H1 (cell line): ENCODE data around the gene HOTAIR. TPM values are rescaled to one million over a fixed set of nuclear protein-coding genes. Genes with fewer than 3 reads are reported as not detected.

Experiments
- CTCF ChIA-PET: fragments of 300-600 bp; sonication (Branson Sonifier 250); formaldehyde crosslinking; loops from one replicate; lab custom pipeline; 2021; ENCODE audit not compliant: partially characterized antibody; lab: Charles Lee
- POLR2A ChIA-PET: fragments of 300-600 bp; sonication (Branson Sonifier 250); formaldehyde crosslinking; loops from one replicate; lab custom pipeline; 2021; ENCODE audit warnings: inconsistent platforms; ENCODE audit not compliant: partially characterized antibody; lab: Charles Lee
- DNase-seq, 2 experiments: peaks; one replicate each; pipeline versions ENCODE4 v3.0.0 to v3.0.0-alpha.2; 2010 to 2022; ENCODE audit warnings: low spot score in 2 of 2, low read depth in 1 of 2, mixed read lengths in 1 of 2
- FAIRE-seq: peaks from 2 replicates; lab custom pipeline; 2011; peaks lifted over from hg19 to GRCh38; lab: Jason Lieb, UNC
- H2AFZ ChIP-seq: 2 replicates; pipeline ENCODE4 v1.8.1; 2012; ENCODE audit warnings: low read length, inconsistent platforms
- H2AK5ac ChIP-seq: 2 replicates; pipeline ENCODE4 v1.6.1; 2013; ENCODE audit warnings: low read depth, low read length
- H2BK120ac ChIP-seq: replicated peaks from 2 replicates; pipeline ENCODE3; 2013; ENCODE audit warnings: low read depth, low read length, inconsistent platforms
- H2BK12ac ChIP-seq: 2 replicates; pipeline ENCODE4 v1.6.1; 2013; ENCODE audit warnings: low read depth, low read length
- H2BK15ac ChIP-seq: 2 replicates; pipeline ENCODE4 v1.6.1; 2013; ENCODE audit warnings: low read length
- H2BK20ac ChIP-seq: 2 replicates; pipeline ENCODE4 v1.6.1; 2013; ENCODE audit warnings: low read length
- H2BK5ac ChIP-seq: 2 replicates; pipeline ENCODE4 v1.6.1; 2013; ENCODE audit warnings: low read depth, low read length
- H3K14ac ChIP-seq: 2 replicates; pipeline ENCODE4 v1.6.1; 2013; ENCODE audit warnings: inconsistent platforms; ENCODE audit not compliant: insufficient read length
- H3K18ac ChIP-seq: 2 replicates; pipeline ENCODE4 v1.6.1; 2013; ENCODE audit warnings: low read length; ENCODE audit errors: extremely low read depth
- H3K23ac ChIP-seq: 2 replicates; pipeline ENCODE4 v1.6.1; 2013; ENCODE audit warnings: inconsistent platforms; ENCODE audit not compliant: insufficient read length
- H3K23me2 ChIP-seq: 2 replicates; pipeline ENCODE4 v1.6.1; 2013; ENCODE audit warnings: low read depth, low read length
- H3K27ac ChIP-seq: 2 replicates; pipeline ENCODE4 v1.6.1; 2011; ENCODE audit warnings: low read depth, low read length, inconsistent platforms
- H3K27me3 ChIP-seq, 4 experiments: replicated peaks in 1 of 4; 1 replicate in 1 of 4; 2 replicates in 3 of 4; pipeline versions ENCODE4 v1.6.1 to v1.8.1; 2011 to 2013; ENCODE audit warnings: low read length in 3 of 4, mild to moderate bottlenecking in 3 of 4, inconsistent platforms in 2 of 4, mixed read lengths in 2 of 4, moderate library complexity in 1 of 4; ENCODE audit not compliant: control insufficient read depth in 3 of 4, insufficient read depth in 3 of 4; ENCODE audit errors: extremely low read depth in 1 of 4
- H3K36me3 ChIP-seq, 4 experiments: 2 replicates each; pipeline versions ENCODE4 v1.6.1 to v1.8.1; 2011 to 2013; ENCODE audit warnings: mild to moderate bottlenecking in 4 of 4, low read length in 3 of 4, moderate library complexity in 2 of 4, control low read depth in 1 of 4, inconsistent platforms in 1 of 4; ENCODE audit not compliant: insufficient read depth in 4 of 4, control insufficient read depth in 2 of 4
- H3K4ac ChIP-seq: replicated peaks from 2 replicates; pipeline ENCODE3; 2013; ENCODE audit warnings: low read length, low read depth, mixed read lengths, inconsistent platforms; ENCODE audit not compliant: insufficient read length
- H3K4me1 ChIP-seq, 4 experiments: replicated peaks in 1 of 4; 1 replicate in 1 of 4; 2 replicates in 3 of 4; pipeline versions ENCODE4 v1.6.1 to v1.8.1; 2011 to 2013; ENCODE audit warnings: low read length in 3 of 4, inconsistent platforms in 2 of 4, mixed read lengths in 1 of 4; ENCODE audit not compliant: insufficient read depth in 4 of 4, control insufficient read depth in 3 of 4
- H3K4me2 ChIP-seq, 2 experiments: 2 replicates each; pipeline versions ENCODE4 v1.6.1 to v1.8.1; 2011 to 2013; ENCODE audit warnings: low read depth in 2 of 2, low read length in 2 of 2, control low read depth in 1 of 2, inconsistent platforms in 1 of 2, mild to moderate bottlenecking in 1 of 2; ENCODE audit not compliant: insufficient read depth in 1 of 2
- H3K4me3 ChIP-seq, 4 experiments: fragments of 200-600, 300-600 bp in 1 of 4; sonication (generic), shearing (Covaris generic), sonication (Bioruptor Twin) in 1 of 4; 2 replicates each; pipeline versions ENCODE4 v1.5.1 to v1.8.1; 2011 to 2016; ENCODE audit warnings: low read length in 4 of 4, low read depth in 3 of 4, control low read depth in 2 of 4, inconsistent platforms in 2 of 4, mild to moderate bottlenecking in 2 of 4, mixed read lengths in 1 of 4, moderate library complexity in 1 of 4; ENCODE audit not compliant: insufficient read depth in 2 of 4; ENCODE audit errors: extremely low read depth in 1 of 4
- H3K56ac ChIP-seq: replicated peaks from 2 replicates; pipeline ENCODE3; 2013; ENCODE audit warnings: low read depth, mild to moderate bottlenecking, mixed read lengths, low read length, inconsistent platforms; ENCODE audit not compliant: insufficient read length
- H3K79me1 ChIP-seq: 2 replicates; pipeline ENCODE4 v1.6.1; 2013; ENCODE audit warnings: low read depth, low read length, control low read depth
- H3K79me2 ChIP-seq, 2 experiments: 2 replicates each; pipeline versions ENCODE4 v1.6.1 to v1.8.1; 2012 to 2013; ENCODE audit warnings: low read length in 2 of 2, mild to moderate bottlenecking in 2 of 2, inconsistent platforms in 1 of 2; ENCODE audit not compliant: insufficient read depth in 2 of 2, control insufficient read depth in 1 of 2
- H3K9ac ChIP-seq, 4 experiments: replicated peaks in 1 of 4; 1 replicate in 1 of 4; 2 replicates in 3 of 4; pipeline versions ENCODE4 v1.6.1 to v1.8.1; 2011 to 2013; ENCODE audit warnings: low read depth in 3 of 4, low read length in 3 of 4, control low read depth in 2 of 4, mild to moderate bottlenecking in 2 of 4, moderate library complexity in 2 of 4, inconsistent platforms in 1 of 4; ENCODE audit errors: extremely low read depth in 1 of 4
- H3K9me3 ChIP-seq, 2 experiments: 2 replicates each; pipeline versions ENCODE4 v1.6.1 to v1.8.1; 2012 to 2013; ENCODE audit warnings: mild to moderate bottlenecking in 2 of 2, moderate library complexity in 2 of 2, control low read depth in 1 of 2, inconsistent platforms in 1 of 2, low read depth in 1 of 2, low read length in 1 of 2, mixed read lengths in 1 of 2; ENCODE audit not compliant: insufficient read depth in 2 of 2
- H4K20me1 ChIP-seq, 2 experiments: replicated peaks in 1 of 2; 2 replicates each; pipeline versions ENCODE3 to v1.8.1; 2011 to 2013; ENCODE audit warnings: inconsistent platforms in 2 of 2, low read length in 2 of 2, mild to moderate bottlenecking in 1 of 2; ENCODE audit not compliant: insufficient read depth in 2 of 2, control insufficient read depth in 1 of 2
- H4K5ac ChIP-seq: 2 replicates; pipeline ENCODE4 v1.6.1; 2013; ENCODE audit warnings: low read length, low read depth, mixed read lengths, inconsistent platforms; ENCODE audit not compliant: insufficient read length
- H4K8ac ChIP-seq: 2 replicates; pipeline ENCODE4 v1.8.0; 2013; ENCODE audit warnings: mild to moderate bottlenecking, moderate library complexity, low read length, inconsistent platforms; ENCODE audit not compliant: insufficient read depth; ENCODE audit errors: extremely low read depth
- H4K91ac ChIP-seq: replicated peaks from 2 replicates; pipeline ENCODE3; 2013; ENCODE audit warnings: low read length, mixed read lengths, inconsistent platforms; ENCODE audit not compliant: insufficient read length
- ASH2L ChIP-seq: fragments of 200-600, 300-600 bp; sonication (generic); IDR thresholded peaks from one replicate; pipeline ENCODE4 v1.7.1; 2017; ENCODE audit warnings: low read length
- EGR1 ChIP-seq: IDR thresholded peaks from 2 replicates; pipeline ENCODE4 v1.6.1; 2011; ENCODE audit warnings: low read depth, low read length, borderline replicate concordance
- EP300 ChIP-seq, 2 experiments: IDR thresholded peaks; 1 replicate in 1 of 2; 2 replicates in 1 of 2; pipeline ENCODE4 v1.6.1; 2011 to 2012; ENCODE audit warnings: low read depth in 2 of 2, low read length in 2 of 2, mild to moderate bottlenecking in 2 of 2, borderline replicate concordance in 1 of 2, inconsistent platforms in 1 of 2, moderate library complexity in 1 of 2
- EZH2 ChIP-seq: fragments of 200-600 bp; sonication (generic); IDR thresholded peaks from 2 replicates; pipeline ENCODE4 v1.7.1; 2012; ENCODE audit warnings: low read depth, mild to moderate bottlenecking, moderate library complexity, low read length, inconsistent platforms; ENCODE audit not compliant: severe bottlenecking
- POU5F1 ChIP-seq: IDR thresholded peaks from 2 replicates; pipeline ENCODE4 v1.6.1; 2011; ENCODE audit warnings: low read depth, mild to moderate bottlenecking, low read length, moderate library complexity
- SAP30 ChIP-seq: fragments of 300-600 bp; sonication (generic); IDR thresholded peaks from 2 replicates; pipeline ENCODE4 v1.7.1; 2012; ENCODE audit warnings: low read length, moderate library complexity, mild to moderate bottlenecking, inconsistent platforms; ENCODE audit not compliant: insufficient read depth, insufficient replicate concordance
- SUZ12 ChIP-seq: fragments of 200-600 bp; sonication (generic); IDR thresholded peaks from 2 replicates; pipeline ENCODE4 v1.6.1; 2012; ENCODE audit warnings: mild to moderate bottlenecking, inconsistent platforms, low read length, moderate library complexity, mixed read lengths
- WGBS, 2 experiments: shearing (Covaris generic) in 1 of 2; methylation state at CpG; one replicate each; pipeline versions ENCODE4 v1.1.6 to v1.1.7; 2013 to 2015; ENCODE audit warnings: low lambda C conversion rate in 2 of 2, mixed read lengths in 2 of 2, inconsistent platforms in 1 of 2, low coverage in 1 of 2, missing lambda C conversion rate in 1 of 2; ENCODE audit not compliant: insufficient replicate concordance in 2 of 2, insufficient coverage in 1 of 2, insufficient read length in 1 of 2; ENCODE audit errors: extremely low coverage in 1 of 2, missing lambda C conversion rate in 1 of 2; 5-methylcytosine and 5-hydroxymethylcytosine counted together
- polyA plus RNA-seq, 7 experiments: library from polyadenylated mRNA; depleted of rRNA in 3 of 7; stranded (reverse) in 5 of 7; unstranded in 2 of 7; fragments of >200 nt in 5 of 7; fragments of 200-250 nt in 2 of 7; gene quantifications; 1 replicate in 5 of 7; 2 replicates in 1 of 7; 4 replicates in 1 of 7; pipeline versions ENCODE4 v1.2.1 to v1.2.3, GENCODE V29; 2011 to 2013; ENCODE audit warnings: missing spikeins in 2 of 7, mixed read lengths in 2 of 7
- total RNA-seq: library from RNA; stranded (reverse); fragmentation: NEBNext Ultra II Directional; extraction: Animal tissue kit (Norgen Biotek cat#: 25700); gene quantifications from 2 replicates; pipeline ENCODE4 v1.2.1, GENCODE V29; 2021

Gene HOTAIR
- total and polyA plus RNA-seq, 2 of the 8 experiments (the other 6 are each of a cell fraction or from before 2014, with no cell fraction given): not detected

DNA sequence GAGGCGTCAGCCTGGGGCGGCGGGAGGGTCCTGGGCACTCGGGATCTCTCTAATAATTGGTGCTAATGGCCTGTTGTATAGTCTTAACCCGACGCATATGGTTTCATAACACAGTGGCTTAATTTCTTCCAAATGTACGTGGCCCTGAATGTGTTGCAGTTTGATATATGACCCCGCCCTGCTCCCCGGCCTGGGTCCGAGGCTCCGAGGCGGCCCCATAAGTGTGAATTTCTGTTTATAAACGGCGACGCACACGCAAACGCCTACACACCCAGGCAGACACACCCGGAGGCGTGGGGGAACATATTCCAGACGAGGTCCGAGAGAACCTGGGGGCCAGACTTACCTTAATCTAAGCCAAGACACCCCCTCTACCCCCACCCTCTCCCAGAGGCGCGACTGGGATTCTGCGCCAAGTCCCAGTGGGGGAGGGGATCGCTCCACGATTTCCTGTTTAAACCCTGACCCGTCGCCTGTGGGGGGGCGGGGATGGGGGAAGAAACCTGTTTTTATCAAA, 43.8 kb upstream of the HOTAIR start:
- Histone ChIP-seq H3K36me3 (no peaks in the 10 kb centered on the region; a peak in 1 of 8 replicates), H2BK12ac (peak overlapping the region; percentile 90; the same call in 1 of the 2 replicates), H3K9ac (no peak overlapping the region), H2BK120ac (no peak overlapping the region), H3K4me3 (peak overlapping the region in 2 of 4 experiments; percentile 26 to 54; a peak in 3 of 8 replicates), H3K14ac (no peak overlapping the region), H3K27me3 (peaks cover 95 to 100% (median 100%) of the 10 kb centered on the region in 4 experiments), H2AFZ (no peak overlapping the region), H2AK5ac (no peak overlapping the region), H4K20me1 (peaks cover 9 to 40% of the 10 kb centered on the region in 2 experiments), H4K8ac (no peak overlapping the region), H3K4me2 (peak overlapping the region; percentile 28 to 79), H3K79me1 (no peaks in the 10 kb centered on the region), H3K4me1 (peaks cover 0 to 12% (median 4%) of the 10 kb centered on the region in 4 experiments; a peak in 6 of 7 replicates), H3K56ac (no peak overlapping the region), H3K23ac (no peak overlapping the region), H2BK15ac (no peak overlapping the region), H4K91ac (no peak overlapping the region), H3K18ac (no peak overlapping the region; the same call in 1 of the 2 replicates), H3K23me2 (peaks cover 3% of the 10 kb centered on the region; the same call in 1 of the 2 replicates), H4K5ac (no peak overlapping the region), H3K27ac (no peak overlapping the region), H3K9me3 (no peaks in the 10 kb centered on the region), H2BK5ac (no peak overlapping the region), H3K4ac (no peak overlapping the region), H3K79me2 (no peaks in the 10 kb centered on the region), H2BK20ac (0 out of 2 replicates have a peak overlapping the region, but pooled peaks have one; percentile 18)
- DNase-seq (peak in 1 of 2 experiments; percentile 64), FAIRE-seq (no peak)
- TF ChIP-seq SAP30: no peak
- TF ChIP-seq ASH2L: peak; percentile 19
- TF ChIP-seq EGR1: no peak
- TF ChIP-seq EP300 (IDR thresholded peaks at IDR 0.05; ENCODE audit: borderline replicate concordance in 1 of 2, low read depth in 2 of 2, low read length in 2 of 2): no peak
- TF ChIP-seq POU5F1: no peak
- TF ChIP-seq EZH2: peak; percentile 66
- TF ChIP-seq SUZ12: peak; percentile 23; the same call in 1 of the 2 replicates
- CTCF ChIA-PET: no interaction called here
- POLR2A ChIA-PET: no interaction called here
- 4% methylated on average over 28 of the region's 29 CpGs; no CpG with 5 or more reads in 1 of the 2 experiments for WGBS, 2 experiments
